VCaP (cell line): ENCODE measurements around the gene PPM1N.
A peak's percentile ranks its signal among the peaks of the same experiment; 100 is the strongest.

ENCODE experiments used
- H3K27ac ChIP-seq: fragments of 450-650 bp; 2 replicates; pipeline ENCODE4 v1.5.1; 2017
- CTCF ChIP-seq: fragments of 450-650 bp; conservative IDR thresholded peaks from 2 replicates; pipeline ENCODE4 v1.5.1; 2017; ENCODE audit warnings: mild to moderate bottlenecking, moderate library complexity

PPM1N gene

GRCh38 chr19:45484273-45484945 is 13.8 kb upstream of the PPM1N start:
- peak overlapping the region; percentile 81 for H3K27ac ChIP-seq
- TF ChIP-seq CTCF, result no peak

GRCh38 chr19:45485305-45486077 is 12.8 kb upstream of the PPM1N start:
- TF ChIP-seq CTCF, result peak; percentile 93
- peak overlapping the region; percentile 81 for H3K27ac ChIP-seq

GRCh38 chr19:45488708-45489107 is 9.5 kb upstream of the PPM1N start:
- TF ChIP-seq CTCF, result no peak
- H3K27ac ChIP-seq, result no peak overlapping the region

GRCh38 chr19:45489216-45489855 is 8.9 kb upstream of the PPM1N start:
- H3K27ac ChIP-seq, result no peak overlapping the region
- no peak for TF ChIP-seq CTCF

- no peak for TF ChIP-seq CTCF
- H3K27ac ChIP-seq, result no peak overlapping the region
These were observed 6.1 kb upstream of the PPM1N start for GRCh38 chr19:45492137-45492626.

GRCh38 chr19:45492627-45493470 is 5.4 kb upstream of the PPM1N start:
- no peak overlapping the region for H3K27ac ChIP-seq
- TF ChIP-seq CTCF, result no peak
